Loucy (cell line): Measurements from ENCODE around the gene TMEM94.

ENCODE experiments used
- EZH2phosphoT487 ChIP-seq: fragments of 200-600 bp; IDR thresholded peaks from 2 replicates; pipeline ENCODE4 v1.6.1; 2018; ENCODE audit warnings: antibody characterized with exemption, mild to moderate bottlenecking, moderate library complexity, borderline replicate concordance
- TF ChIP-seq, protein P1 (sequence below): fragments of 200-600 bp; sonication (generic); conservative IDR thresholded peaks from 2 replicates; pipeline ENCODE4 v1.5.1; 2014; ENCODE audit warnings: mild to moderate bottlenecking, antibody characterized with exemption, low read length

DNA sequence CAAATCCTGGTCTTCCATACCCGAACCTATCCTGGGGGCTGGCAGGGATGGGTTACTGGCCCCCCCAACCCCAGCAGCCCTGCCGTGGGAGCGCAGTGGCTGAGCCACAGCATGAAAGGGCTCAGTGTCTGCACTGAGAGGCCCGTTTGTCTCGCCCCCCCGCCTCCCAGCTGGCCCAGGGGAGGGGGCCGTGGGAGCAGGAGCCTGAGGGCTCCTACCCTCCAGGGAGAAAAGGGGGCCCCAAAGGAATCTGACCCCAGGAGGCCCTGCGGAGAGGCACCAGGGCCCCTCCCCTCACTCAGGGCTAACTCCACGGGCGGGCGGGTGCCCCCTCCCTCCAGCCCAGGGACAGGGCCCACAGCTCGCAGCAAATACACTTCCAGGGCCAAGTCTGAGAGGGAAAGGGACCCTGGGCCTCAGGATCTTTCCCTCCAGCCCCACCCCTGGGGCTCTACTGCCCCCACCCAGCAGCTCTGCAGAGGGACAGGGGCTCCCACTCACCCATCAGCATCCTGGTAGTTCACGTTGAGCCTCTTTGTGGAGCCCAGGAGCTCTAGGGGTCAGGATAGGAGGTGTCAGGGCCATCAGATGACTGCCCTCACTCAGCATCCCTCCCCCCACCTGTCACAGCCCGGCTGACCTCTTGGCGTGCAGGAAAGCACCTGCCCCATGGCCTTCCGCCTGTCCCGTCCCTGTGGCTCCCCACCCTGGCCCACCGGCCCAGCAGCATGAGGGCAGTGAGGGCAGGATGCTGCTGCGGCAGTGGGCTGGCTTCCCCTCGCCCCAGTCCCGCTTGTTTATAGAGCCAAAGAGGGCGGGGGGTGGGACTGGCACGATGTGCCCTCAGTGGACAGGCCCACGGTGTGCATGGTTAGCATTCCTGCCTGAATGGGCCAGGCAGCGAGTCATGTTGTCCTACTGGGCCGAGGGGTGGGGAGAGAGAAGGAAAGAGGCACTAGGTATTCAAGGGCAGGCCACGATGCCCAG, 51.6 kb downstream of the TMEM94 start:
- TF ChIP-seq, protein P1, sequence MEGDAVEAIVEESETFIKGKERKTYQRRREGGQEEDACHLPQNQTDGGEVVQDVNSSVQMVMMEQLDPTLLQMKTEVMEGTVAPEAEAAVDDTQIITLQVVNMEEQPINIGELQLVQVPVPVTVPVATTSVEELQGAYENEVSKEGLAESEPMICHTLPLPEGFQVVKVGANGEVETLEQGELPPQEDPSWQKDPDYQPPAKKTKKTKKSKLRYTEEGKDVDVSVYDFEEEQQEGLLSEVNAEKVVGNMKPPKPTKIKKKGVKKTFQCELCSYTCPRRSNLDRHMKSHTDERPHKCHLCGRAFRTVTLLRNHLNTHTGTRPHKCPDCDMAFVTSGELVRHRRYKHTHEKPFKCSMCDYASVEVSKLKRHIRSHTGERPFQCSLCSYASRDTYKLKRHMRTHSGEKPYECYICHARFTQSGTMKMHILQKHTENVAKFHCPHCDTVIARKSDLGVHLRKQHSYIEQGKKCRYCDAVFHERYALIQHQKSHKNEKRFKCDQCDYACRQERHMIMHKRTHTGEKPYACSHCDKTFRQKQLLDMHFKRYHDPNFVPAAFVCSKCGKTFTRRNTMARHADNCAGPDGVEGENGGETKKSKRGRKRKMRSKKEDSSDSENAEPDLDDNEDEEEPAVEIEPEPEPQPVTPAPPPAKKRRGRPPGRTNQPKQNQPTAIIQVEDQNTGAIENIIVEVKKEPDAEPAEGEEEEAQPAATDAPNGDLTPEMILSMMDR: no peak
- TF ChIP-seq EZH2phosphoT487: no peak
